H9 (cell line): ENCODE results near the gene UGT1A7. TPM values are rescaled to one million over a fixed set of nuclear protein-coding genes. Genes with fewer than 3 reads are reported as not detected.

ENCODE experiments used
- DNase-seq: peaks from one replicate; pipeline ENCODE4 v3.0.0-alpha.2; 2017
- H2AFZ ChIP-seq: one replicate; pipeline ENCODE4 v1.6.1; 2013; ENCODE audit warnings: mild to moderate bottlenecking, low read length, control low read depth, moderate library complexity
- H2AK5ac ChIP-seq: 2 replicates; pipeline ENCODE4 v1.6.1; 2013; ENCODE audit warnings: low read length, control low read depth, mixed read lengths; ENCODE audit not compliant: insufficient read length
- H2BK120ac ChIP-seq: one replicate; pipeline ENCODE4 v1.6.1; 2013; ENCODE audit warnings: low read depth, mild to moderate bottlenecking, low read length, control low read depth, inconsistent platforms; ENCODE audit not compliant: poor library complexity, severe bottlenecking
- H2BK12ac ChIP-seq: 2 replicates; pipeline ENCODE4 v1.6.1; 2013; ENCODE audit warnings: low read length, control low read depth, mixed read lengths, low read depth; ENCODE audit not compliant: insufficient read length
- H2BK15ac ChIP-seq: 2 replicates; pipeline ENCODE4 v1.6.1; 2013; ENCODE audit warnings: low read depth, low read length, control low read depth
- H2BK20ac ChIP-seq: one replicate; pipeline ENCODE4 v1.6.1; 2013; ENCODE audit warnings: low read depth, mild to moderate bottlenecking, low read length, control low read depth, inconsistent platforms; ENCODE audit not compliant: poor library complexity, severe bottlenecking
- H2BK5ac ChIP-seq: 2 replicates; pipeline ENCODE4 v1.6.1; 2013; ENCODE audit warnings: low read length, control low read depth, mixed read lengths; ENCODE audit not compliant: insufficient read length
- H3K14ac ChIP-seq: 2 replicates; pipeline ENCODE4 v1.6.1; 2013; ENCODE audit warnings: low read length, control low read depth; ENCODE audit not compliant: insufficient read depth
- H3K18ac ChIP-seq: 2 replicates; pipeline ENCODE4 v1.6.1; 2013; ENCODE audit warnings: low read depth, mild to moderate bottlenecking, mixed read lengths, low read length, control low read depth; ENCODE audit not compliant: insufficient read length
- H3K23ac ChIP-seq: 2 replicates; pipeline ENCODE4 v1.6.1; 2013; ENCODE audit warnings: low read length, control low read depth, mixed read lengths, low read depth; ENCODE audit not compliant: insufficient read length
- H3K23me2 ChIP-seq: 2 replicates; pipeline ENCODE4 v1.6.1; 2013; ENCODE audit warnings: low read depth, mild to moderate bottlenecking, mixed read lengths, low read length, control low read depth; ENCODE audit not compliant: insufficient read length, poor library complexity, severe bottlenecking
- H3K27ac ChIP-seq: 2 replicates; pipeline ENCODE4 v1.5.1; 2013; ENCODE audit warnings: low read length, control low read depth, mixed read lengths, low read depth; ENCODE audit not compliant: insufficient read length
- H3K27me3 ChIP-seq: 2 replicates; pipeline ENCODE4 v1.6.1; 2013; ENCODE audit warnings: low read length, control low read depth, inconsistent platforms; ENCODE audit not compliant: insufficient read depth
- H3K4ac ChIP-seq: 2 replicates; pipeline ENCODE4 v1.6.1; 2013; ENCODE audit warnings: low read depth, mild to moderate bottlenecking, control low read depth, inconsistent platforms, low read length, moderate library complexity
- H3K4me1 ChIP-seq: 2 replicates; pipeline ENCODE4 v1.6.1; 2013; ENCODE audit warnings: low read length, control low read depth, inconsistent platforms; ENCODE audit not compliant: insufficient read depth
- H3K4me2 ChIP-seq: 2 replicates; pipeline ENCODE4 v1.6.1; 2013; ENCODE audit warnings: low read length, control low read depth, mixed read lengths; ENCODE audit not compliant: insufficient read length, insufficient read depth
- H3K56ac ChIP-seq: 2 replicates; pipeline ENCODE4 v1.6.1; 2013; ENCODE audit warnings: low read depth, mild to moderate bottlenecking, mixed read lengths, low read length, control low read depth; ENCODE audit not compliant: insufficient read length
- H3K79me1 ChIP-seq: 2 replicates; pipeline ENCODE4 v1.6.1; 2013; ENCODE audit warnings: low read depth, mild to moderate bottlenecking, moderate library complexity, low read length, control low read depth, inconsistent platforms; ENCODE audit not compliant: insufficient read depth, poor library complexity, severe bottlenecking
- H3K79me2 ChIP-seq: 2 replicates; pipeline ENCODE4 v1.6.1; 2013; ENCODE audit warnings: low read length, control low read depth, inconsistent platforms; ENCODE audit not compliant: insufficient read depth
- H3K9ac ChIP-seq: 2 replicates; pipeline ENCODE4 v1.6.1; 2013; ENCODE audit warnings: low read length, control low read depth, mixed read lengths; ENCODE audit not compliant: insufficient read length; ENCODE audit errors: extremely low read depth
- H3K9me3 ChIP-seq: one replicate; pipeline ENCODE4 v1.6.1; 2013; ENCODE audit warnings: low read depth, low read length, inconsistent platforms; ENCODE audit not compliant: control insufficient read depth
- H3T11ph ChIP-seq: one replicate; pipeline ENCODE4 v1.6.1; 2013; ENCODE audit warnings: mild to moderate bottlenecking, low read length, control low read depth, inconsistent platforms
- H4K20me1 ChIP-seq: one replicate; pipeline ENCODE4 v1.6.1; 2013; ENCODE audit not compliant: control insufficient read depth, insufficient read length, insufficient read depth
- H4K5ac ChIP-seq: 2 replicates; pipeline ENCODE4 v1.6.1; 2013; ENCODE audit warnings: low read depth, mild to moderate bottlenecking, mixed read lengths, low read length, control low read depth; ENCODE audit not compliant: insufficient read length
- H4K8ac ChIP-seq: replicated peaks from 2 replicates; pipeline ENCODE4 v1.6.1; 2013; ENCODE audit warnings: low read length, control low read depth, mixed read lengths, low read depth; ENCODE audit not compliant: insufficient read length
- H4K91ac ChIP-seq: 2 replicates; pipeline ENCODE4 v1.6.1; 2013; ENCODE audit warnings: low read depth, mild to moderate bottlenecking, moderate library complexity, mixed read lengths, low read length, control low read depth; ENCODE audit not compliant: insufficient read length
- H3K27ac Mint-ChIP-seq, 3 experiments: 2 replicates in 2 of 3; 3 replicates in 1 of 3; pipeline ENCODE4 v1.8.0; 2020 to 2021; ENCODE audit warnings: mixed read lengths in 3 of 3, mild to moderate bottlenecking in 1 of 3, moderate library complexity in 1 of 3
- H3K27me3 Mint-ChIP-seq: 2 replicates; pipeline ENCODE4 v1.8.0; 2021; ENCODE audit warnings: low read depth, mild to moderate bottlenecking, moderate library complexity, mixed read lengths
- H3K36me3 Mint-ChIP-seq, 3 experiments: 2 replicates in 2 of 3; 3 replicates in 1 of 3; pipeline ENCODE4 v1.8.0; 2020 to 2021; ENCODE audit warnings: low read depth in 3 of 3, mixed read lengths in 3 of 3; ENCODE audit not compliant: insufficient read depth in 1 of 3
- H3K4me1 Mint-ChIP-seq, 2 experiments: 2 replicates each; pipeline ENCODE4 v1.8.0; 2020; ENCODE audit warnings: mixed read lengths in 2 of 2
- H3K4me3 Mint-ChIP-seq, 2 experiments: 2 replicates in 1 of 2; 3 replicates in 1 of 2; pipeline ENCODE4 v1.8.0; 2020 to 2021; ENCODE audit warnings: mild to moderate bottlenecking in 2 of 2, mixed read lengths in 2 of 2, moderate library complexity in 1 of 2
- H3K9me3 Mint-ChIP-seq, 2 experiments: 2 replicates in 1 of 2; 3 replicates in 1 of 2; pipeline ENCODE4 v1.8.0; 2020; ENCODE audit warnings: mild to moderate bottlenecking in 2 of 2, mixed read lengths in 2 of 2, moderate library complexity in 1 of 2
- WGBS: extraction: QIAGEN DNeasy Blood & Tissue Kit; methylation state at CpG from one replicate; pipeline ENCODE4 v1.1.7; 2013; ENCODE audit warnings: missing lambda C conversion rate, low lambda C conversion rate, mixed read lengths; ENCODE audit not compliant: insufficient read length; ENCODE audit errors: extremely low coverage; 5-methylcytosine and 5-hydroxymethylcytosine counted together
- total RNA-seq: library from RNA; stranded (reverse); gene quantifications from 2 replicates; pipeline ENCODE4 v1.2.1, GENCODE V29; 2021
- TF ChIP-seq, protein P1 (sequence below): fragments of 200-600 bp; sonication (generic); conservative IDR thresholded peaks from 3 replicates; pipeline ENCODE4 v1.8.0; 2021; ENCODE audit warnings: antibody characterized with exemption, mild to moderate bottlenecking

The UGT1A7 gene
- total RNA-seq, 1 experiment from 2014 or later, result not detected

DNA sequence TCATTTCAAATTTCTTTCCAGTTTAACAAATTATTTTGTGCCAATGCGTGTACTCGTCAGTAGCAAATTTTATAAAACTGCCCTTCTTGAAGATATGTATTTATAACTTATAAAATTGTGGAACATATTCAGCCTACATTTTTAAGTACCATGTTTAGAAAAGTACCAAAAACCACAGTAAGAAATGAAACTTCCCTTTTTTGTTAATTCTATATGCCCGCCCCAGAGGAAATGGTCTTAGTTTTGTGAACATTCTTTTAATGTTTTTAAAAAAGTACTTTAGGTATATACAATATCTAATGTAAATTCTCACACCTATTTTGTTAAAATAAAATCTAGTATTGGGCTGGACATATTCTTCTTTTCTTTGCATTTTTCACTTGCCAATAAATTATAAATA lies 8.8 kb upstream of the UGT1A7 start:
- no peak overlapping the region for H3T11ph ChIP-seq
- no peak for DNase-seq
- no peak overlapping the region for H2BK12ac ChIP-seq
- TF ChIP-seq, protein P1, sequence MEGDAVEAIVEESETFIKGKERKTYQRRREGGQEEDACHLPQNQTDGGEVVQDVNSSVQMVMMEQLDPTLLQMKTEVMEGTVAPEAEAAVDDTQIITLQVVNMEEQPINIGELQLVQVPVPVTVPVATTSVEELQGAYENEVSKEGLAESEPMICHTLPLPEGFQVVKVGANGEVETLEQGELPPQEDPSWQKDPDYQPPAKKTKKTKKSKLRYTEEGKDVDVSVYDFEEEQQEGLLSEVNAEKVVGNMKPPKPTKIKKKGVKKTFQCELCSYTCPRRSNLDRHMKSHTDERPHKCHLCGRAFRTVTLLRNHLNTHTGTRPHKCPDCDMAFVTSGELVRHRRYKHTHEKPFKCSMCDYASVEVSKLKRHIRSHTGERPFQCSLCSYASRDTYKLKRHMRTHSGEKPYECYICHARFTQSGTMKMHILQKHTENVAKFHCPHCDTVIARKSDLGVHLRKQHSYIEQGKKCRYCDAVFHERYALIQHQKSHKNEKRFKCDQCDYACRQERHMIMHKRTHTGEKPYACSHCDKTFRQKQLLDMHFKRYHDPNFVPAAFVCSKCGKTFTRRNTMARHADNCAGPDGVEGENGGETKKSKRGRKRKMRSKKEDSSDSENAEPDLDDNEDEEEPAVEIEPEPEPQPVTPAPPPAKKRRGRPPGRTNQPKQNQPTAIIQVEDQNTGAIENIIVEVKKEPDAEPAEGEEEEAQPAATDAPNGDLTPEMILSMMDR, result no peak
- Mint-ChIP-seq H3K4me3 (no peak overlapping the region), H3K27me3 (peaks cover 11% of the 10 kb centered on the region), H3K4me1 (peaks cover 2 to 5% of the 10 kb centered on the region in 2 experiments; a peak in 3 of 4 replicates), H3K27ac (no peak overlapping the region), H3K36me3 (no peaks in the 10 kb centered on the region), H3K9me3 (peaks cover 0 to 8% of the 10 kb centered on the region in 2 experiments; a peak in 2 of 5 replicates)
- H3K56ac ChIP-seq, result no peak overlapping the region
- H2BK5ac ChIP-seq, result no peak overlapping the region
- no peak overlapping the region for H3K4me2 ChIP-seq
- no peak overlapping the region for H2BK120ac ChIP-seq
- no peak overlapping the region for H3K4ac ChIP-seq
- H3K18ac ChIP-seq, result no peak overlapping the region
- no peak overlapping the region for H2BK15ac ChIP-seq
- no peaks in the 10 kb centered on the region for H3K27me3 ChIP-seq
- no peak overlapping the region for H4K8ac ChIP-seq
- no peaks in the 10 kb centered on the region for H3K9me3 ChIP-seq
- H3K27ac ChIP-seq, result no peak overlapping the region
- WGBS, result no CpG with 5 or more reads among the region's 3 CpGs
- no peak overlapping the region for H2BK20ac ChIP-seq
- H2AK5ac ChIP-seq, result no peak overlapping the region
- no peak overlapping the region for H3K23ac ChIP-seq
- no peaks in the 10 kb centered on the region for H4K20me1 ChIP-seq
- H3K79me1 ChIP-seq, result no peaks in the 10 kb centered on the region
- no peak overlapping the region for H2AFZ ChIP-seq
- H3K23me2 ChIP-seq, result no peaks in the 10 kb centered on the region
- H3K9ac ChIP-seq, result no peak overlapping the region
- no peak overlapping the region for H3K14ac ChIP-seq
- H4K91ac ChIP-seq, result no peak overlapping the region
- H4K5ac ChIP-seq, result no peak overlapping the region
- H3K79me2 ChIP-seq, result no peaks in the 10 kb centered on the region
- H3K4me1 ChIP-seq, result no peaks in the 10 kb centered on the region; the same call in 1 of the 2 replicates
